Small intestine (tissue), 16 donors: ENCODE measurements around the gene S100A7A. TPM values are rescaled to one million over a fixed set of nuclear protein-coding genes. Genes with fewer than 3 reads are reported as not detected.

Source experiments
- DNase-seq, 2 donors: peaks; one replicate each; pipeline versions ENCODE4 v3.0.0 to v3.0.0-alpha.2; 2013
- FAIRE-seq: peaks from 2 replicates; lab custom pipeline; 2012; peaks lifted over from hg19 to GRCh38; lab: Jason Lieb, UNC
- H3K27ac ChIP-seq, 3 donors: one replicate each; pipeline ENCODE4 v1.5.1; 2013; ENCODE audit warnings: low read length in 2 of 3, mild to moderate bottlenecking in 2 of 3, control low read depth in 1 of 3, inconsistent platforms in 1 of 3, low read depth in 1 of 3, moderate library complexity in 1 of 3
- H3K27me3 ChIP-seq, 3 donors: one replicate each; pipeline ENCODE4 v1.6.1; 2013; ENCODE audit warnings: low read length in 3 of 3, inconsistent platforms in 1 of 3; ENCODE audit not compliant: control insufficient read depth in 3 of 3, insufficient read depth in 3 of 3
- H3K36me3 ChIP-seq, 3 donors: one replicate each; pipeline ENCODE4 v1.6.1; 2013; ENCODE audit warnings: low read length in 3 of 3, inconsistent platforms in 1 of 3, low read depth in 1 of 3, mild to moderate bottlenecking in 1 of 3, moderate library complexity in 1 of 3; ENCODE audit not compliant: control insufficient read depth in 3 of 3, insufficient read depth in 2 of 3
- H3K4me1 ChIP-seq, 3 donors: one replicate each; pipeline ENCODE4 v1.6.1; 2013; ENCODE audit warnings: low read length in 2 of 3, inconsistent platforms in 1 of 3, low read depth in 1 of 3, mild to moderate bottlenecking in 1 of 3, moderate library complexity in 1 of 3; ENCODE audit not compliant: control insufficient read depth in 3 of 3, insufficient read depth in 2 of 3
- H3K4me3 ChIP-seq, 3 donors: one replicate each; pipeline ENCODE4 v1.5.1; 2013; ENCODE audit warnings: low read length in 3 of 3, control low read depth in 1 of 3, inconsistent platforms in 1 of 3, low read depth in 1 of 3, mild to moderate bottlenecking in 1 of 3, moderate library complexity in 1 of 3
- H3K9me3 ChIP-seq, 2 donors: one replicate each; pipeline ENCODE4 v1.6.1; 2013; ENCODE audit warnings: low read depth in 1 of 2, low read length in 1 of 2; ENCODE audit not compliant: control insufficient read depth in 2 of 2, insufficient read depth in 1 of 2
- WGBS, 3 donors: extraction: QIAGEN DNeasy Blood & Tissue Kit; methylation state at CpG; one replicate each; pipeline ENCODE4 v1.1.7; 2013; 5-methylcytosine and 5-hydroxymethylcytosine counted together
- long read RNA-seq, 10 donors: transcript quantifications; one replicate each; lab custom pipeline, GENCODE V29; 2026
- polyA plus RNA-seq, 4 donors: library from polyadenylated mRNA; stranded (reverse) in 3 of 4; unstranded in 1 of 4; fragments of 200-250 nt in 3 of 4; fragments of 120-200 nt in 1 of 4; gene quantifications; one replicate each; pipeline versions ENCODE4 v1.2.1 to v1.2.3, GENCODE V29; 2013
- donor health status: healthy with polysubstance abuse.
- donor health status: control.
- donor health status: control.
- donor health status: Bipolar disorder and iron deficiency.
- donor health status: healthy.

S100A7A gene
- polyA plus RNA-seq = not detected
- long read RNA-seq, donor 1 = 0 reads
- long read RNA-seq, donor 2 = 0 reads
- long read RNA-seq, donor 3 = 0 reads
- long read RNA-seq, donor 4 = 0 reads
- long read RNA-seq, donor 5 = 0 reads
- long read RNA-seq, donor 6 = 0 reads
- long read RNA-seq, donor 7 = 0 reads
- long read RNA-seq, donor 8 = 0 reads
- long read RNA-seq, donor 9 = 0 reads
- long read RNA-seq, donor 10 = 0 reads

DNA sequence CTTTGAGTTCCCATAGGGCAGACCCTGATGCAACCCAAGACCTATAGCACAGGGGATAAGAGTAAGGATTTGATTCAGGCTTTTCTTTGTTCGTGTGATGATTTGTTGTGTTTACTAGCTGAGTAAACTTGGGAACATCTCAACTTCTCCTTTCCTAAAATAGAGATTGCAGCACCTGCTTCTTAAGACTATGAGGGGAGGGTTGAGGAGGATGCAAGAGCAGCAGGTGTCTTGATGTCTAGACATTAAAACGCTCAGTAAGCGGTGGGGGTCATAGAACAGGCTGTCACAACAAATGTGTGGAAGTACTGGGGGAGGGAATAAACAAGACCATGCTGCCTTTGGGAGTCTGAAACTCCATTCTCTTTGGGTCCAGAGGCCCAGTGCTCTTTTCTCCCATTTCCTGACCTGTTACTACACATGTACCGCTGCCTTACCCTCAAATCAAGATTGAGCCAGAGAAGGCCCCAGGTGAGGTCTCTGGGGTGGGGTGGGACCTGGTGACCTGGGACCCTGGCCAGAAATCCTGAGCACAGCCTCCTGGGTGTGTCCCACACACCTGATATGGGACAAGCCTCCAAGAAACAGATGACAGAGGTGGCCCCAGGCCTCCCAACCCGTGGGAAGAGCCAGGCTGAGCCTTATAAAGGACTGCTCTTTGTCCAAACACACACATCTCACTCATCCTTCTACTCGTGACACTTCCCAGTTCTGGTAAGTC lies at the start of gene S100A7A:
S100A7A (plus strand) TSS at position 671 of the 721 bp plus-strand sequence. CDS start 1,563 bp downstream, outside the sequence.
- H3K9me3 ChIP-seq = no peaks in the 10 kb centered on the region
- H3K4me3 ChIP-seq = no peak within 1 kb of the TSS
- no peaks in the 10 kb centered on the region for H3K4me1 ChIP-seq
- DNase-seq (no peak), FAIRE-seq (no peak)
- 56 to 64% (median 62%) methylated on average over 6 of the region's 6 CpGs for WGBS, 3 donors
- H3K27me3 ChIP-seq = peaks cover 0 to 4% (median 0%) of the 10 kb centered on the region in 3 donors
- no peak within 1 kb of the TSS for H3K27ac ChIP-seq
- no peaks in the 10 kb centered on the region for H3K36me3 ChIP-seq

- Histone ChIP-seq H3K27me3 (peaks cover 0 to 2% (median 0%) of the 10 kb centered on the region in 3 donors), H3K4me1 (peaks cover 0 to 72% (median 0%) of the 10 kb centered on the region in 3 donors), H3K27ac (no peak overlapping the region), H3K36me3 (no peaks in the 10 kb centered on the region), H3K9me3 (no peaks in the 10 kb centered on the region), H3K4me3 (no peak overlapping the region)
- WGBS, 3 donors = 53 to 84% (median 71%) methylated on average over 2 of the region's 2 CpGs
- no peak for DNase-seq
- no peak for FAIRE-seq
Observed at GRCh38 chr1:153367090-153367489, 49.2 kb upstream of the S100A7A start.

- Histone ChIP-seq H3K27ac (no peak overlapping the region), H3K9me3 (no peaks in the 10 kb centered on the region), H3K36me3 (no peaks in the 10 kb centered on the region), H3K27me3 (peaks cover 0 to 2% (median 0%) of the 10 kb centered on the region in 3 donors), H3K4me1 (peaks cover 0 to 65% (median 0%) of the 10 kb centered on the region in 3 donors), H3K4me3 (no peak overlapping the region)
- FAIRE-seq (no peak), DNase-seq (peak in 1 of 2 donors; percentile 50)
- 29 to 53% (median 34%) methylated on average over 2 of the region's 2 CpGs for WGBS, 3 donors
Observed at GRCh38 chr1:153368495-153368894, 47.8 kb upstream of the S100A7A start.

DNA sequence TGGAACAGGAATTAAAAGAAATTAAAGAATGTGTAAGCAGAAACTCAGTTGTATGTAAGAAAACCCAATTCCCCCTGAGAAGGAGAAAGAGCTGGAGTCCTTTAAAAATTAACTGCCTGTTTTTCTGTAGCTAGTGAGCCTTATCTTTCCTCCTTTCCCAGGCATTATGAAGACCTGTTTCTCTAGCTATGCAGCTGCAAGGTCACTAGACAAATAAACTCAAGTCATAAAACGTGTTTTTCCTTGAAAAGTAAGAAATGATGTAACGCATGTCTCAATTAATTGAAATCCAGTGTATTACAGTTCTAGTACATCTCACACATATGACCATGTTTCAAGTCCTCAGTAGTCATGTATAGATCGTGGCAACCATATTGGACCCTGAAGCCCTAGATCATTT lies 46.2 kb upstream of the S100A7A start:
- WGBS, 3 donors = 43 to 59% (median 52%) methylated on average over 3 of the region's 3 CpGs
- FAIRE-seq (no peak), DNase-seq (peak in 1 of 2 donors; percentile 62)
- no peaks in the 10 kb centered on the region for H3K36me3 ChIP-seq
- peaks cover 0 to 2% (median 0%) of the 10 kb centered on the region in 3 donors for H3K27me3 ChIP-seq
- peak overlapping the region in 1 of 3 donors; percentile 56 for H3K27ac ChIP-seq
- no peak overlapping the region for H3K4me3 ChIP-seq
- no peaks in the 10 kb centered on the region for H3K9me3 ChIP-seq
- peaks cover 0 to 60% (median 0%) of the 10 kb centered on the region in 3 donors for H3K4me1 ChIP-seq

DNA sequence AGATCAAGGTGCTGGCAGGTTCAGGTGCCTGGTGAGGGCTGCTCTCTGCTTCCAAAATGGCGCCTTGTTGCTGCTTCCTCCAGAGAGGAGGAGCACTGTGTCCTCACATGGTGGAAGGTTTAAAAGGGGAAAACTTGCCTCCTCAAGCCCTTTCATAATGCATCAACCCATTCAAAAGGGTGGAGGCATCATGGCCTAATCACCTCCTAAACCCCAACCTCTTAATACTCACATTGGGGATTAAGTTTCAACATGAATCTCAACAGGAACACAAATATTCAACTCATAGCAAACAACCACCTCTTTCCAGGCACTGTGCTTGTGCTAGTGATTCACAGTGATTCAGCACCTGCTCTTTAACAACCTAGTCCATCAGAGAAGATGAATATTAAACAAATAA lies 45.1 kb upstream of the S100A7A start:
- no peaks in the 10 kb centered on the region for H3K36me3 ChIP-seq
- no peaks in the 10 kb centered on the region for H3K9me3 ChIP-seq
- H3K27ac ChIP-seq = no peak overlapping the region
- no peak overlapping the region for H3K4me3 ChIP-seq
- DNase-seq (no peak), FAIRE-seq (no peak)
- peaks cover 0 to 2% (median 0%) of the 10 kb centered on the region in 3 donors for H3K27me3 ChIP-seq
- WGBS, 3 donors = 90 to 100% (median 100%) methylated on average over 1 of the region's 1 CpG
- H3K4me1 ChIP-seq = peaks cover 0 to 62% (median 0%) of the 10 kb centered on the region in 3 donors

GRCh38 chr1:153372571-153372970 lies 43.7 kb upstream of the S100A7A start:
- Histone ChIP-seq H3K4me1 (peaks cover 0 to 67% (median 0%) of the 10 kb centered on the region in 3 donors), H3K27me3 (peaks cover 0 to 2% (median 0%) of the 10 kb centered on the region in 3 donors), H3K27ac (peak overlapping the region in 1 of 3 donors; percentile 43), H3K4me3 (no peak overlapping the region), H3K9me3 (no peaks in the 10 kb centered on the region), H3K36me3 (no peaks in the 10 kb centered on the region)
- no peak for FAIRE-seq
- peak in 1 of 2 donors; percentile 66 for DNase-seq
- WGBS, 3 donors = 53 to 68% (median 63%) methylated on average over 2 of the region's 2 CpGs

GRCh38 chr1:153374071-153374470 lies 42.2 kb upstream of the S100A7A start:
- Histone ChIP-seq H3K27ac (no peak overlapping the region), H3K9me3 (no peaks in the 10 kb centered on the region), H3K4me3 (no peak overlapping the region), H3K27me3 (no peaks in the 10 kb centered on the region), H3K4me1 (peaks cover 0 to 57% (median 0%) of the 10 kb centered on the region in 3 donors), H3K36me3 (no peaks in the 10 kb centered on the region)
- 69 to 73% (median 71%) methylated on average over 2 of the region's 2 CpGs for WGBS, 3 donors
- FAIRE-seq (no peak), DNase-seq (no peak)

DNA sequence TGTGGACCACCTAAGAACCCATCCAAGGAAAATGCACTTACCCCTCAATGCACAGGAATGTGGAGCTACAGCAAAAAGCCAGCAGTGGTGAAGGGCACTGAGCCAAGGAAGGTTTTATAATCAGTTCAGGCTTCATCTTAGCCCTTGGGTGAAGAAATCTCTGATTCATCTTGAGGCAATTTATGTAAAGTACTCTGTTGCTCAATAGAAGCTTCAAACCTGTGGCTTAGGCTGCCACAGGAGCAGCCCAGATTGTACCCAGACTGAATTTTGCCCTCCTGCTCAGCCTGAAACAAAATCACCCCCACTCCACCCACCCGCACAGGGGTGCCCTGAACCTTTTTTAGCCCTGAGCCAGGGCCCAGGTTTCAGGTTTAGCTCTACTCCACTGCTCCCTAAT lies 40.8 kb upstream of the S100A7A start, which contains the start of gene S100A12:
S100A12 (minus strand) TSS at position 111 of the 400 bp plus-strand sequence. CDS start 1,029 bp downstream, outside the sequence.
- no peak within 1 kb of the TSS for H3K4me3 ChIP-seq
- DNase-seq (peak in 1 of 2 donors; percentile 79), FAIRE-seq (no peak)
- no peaks in the 10 kb centered on the region for H3K9me3 ChIP-seq
- peaks cover 0 to 43% (median 0%) of the 10 kb centered on the region in 3 donors for H3K4me1 ChIP-seq
- H3K27me3 ChIP-seq = no peaks in the 10 kb centered on the region
- WGBS, 3 donors = 67 to 83% (median 75%) methylated on average over 1 of the region's 1 CpG
- H3K27ac ChIP-seq = peak within 1 kb of the TSS in 1 of 3 donors; percentile 50
- no peaks in the 10 kb centered on the region for H3K36me3 ChIP-seq
